Activated CD4-positive, alpha-beta T cell treated with anti-CD3 and anti-CD28 coated beads, Interleukin-2, Interleukin-4, amounts not matched to agents 100 ng/mL and 50 ng/mL, durations not matched to agents 16 hours and 8 hours (primary cell): ENCODE results near the gene MYO3B.

Source experiments
- DNase-seq: peaks from one replicate; pipeline ENCODE4 v3.0.0-alpha.2; 2020; ENCODE audit warnings: low spot score

MYO3B gene

DNA sequence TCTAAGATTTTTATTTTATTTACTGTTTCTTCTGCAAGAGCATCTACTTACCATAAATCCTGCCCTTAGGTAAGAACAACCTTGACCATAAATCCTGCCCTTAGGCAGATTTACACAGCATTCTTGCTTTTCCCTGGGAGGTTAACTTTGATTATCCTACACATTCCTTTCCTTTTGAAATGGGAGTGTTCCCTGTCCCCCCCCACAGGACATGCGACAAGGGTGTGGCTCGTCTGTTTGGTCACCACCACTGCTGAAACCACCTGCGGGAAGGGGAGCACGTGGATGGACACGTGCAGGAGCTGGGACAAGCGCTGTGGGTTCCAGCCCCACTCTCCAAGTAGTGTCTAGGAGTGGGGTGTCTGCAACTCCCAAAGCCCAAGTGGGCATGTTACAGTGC is 297.9 kb downstream of the MYO3B start:
- DNase-seq = no peak

- DNase-seq = no peak
Observed at GRCh38 chr2:170477630-170478029, 299.7 kb downstream of the MYO3B start.

DNA sequence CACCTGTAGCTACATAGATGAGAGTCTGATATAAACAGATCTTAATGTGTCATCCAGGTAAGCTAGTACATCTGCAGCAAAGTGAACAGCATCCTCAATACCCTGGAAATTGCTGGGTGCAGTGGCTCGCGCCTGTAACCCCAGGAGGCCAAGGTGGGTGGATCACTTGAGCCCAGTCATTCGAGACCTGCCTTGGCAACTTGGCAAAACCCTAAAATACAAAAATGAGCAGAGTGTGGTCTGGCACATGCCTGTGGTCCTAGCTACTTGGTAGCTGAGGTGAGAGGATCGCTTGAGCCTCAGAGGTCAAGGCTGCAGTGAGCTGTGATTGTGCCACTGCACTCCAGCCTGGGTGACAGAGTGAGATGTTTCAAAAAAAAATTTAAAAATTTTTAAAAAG is 303.3 kb downstream of the MYO3B start:
- peak; percentile 27 for DNase-seq

DNA sequence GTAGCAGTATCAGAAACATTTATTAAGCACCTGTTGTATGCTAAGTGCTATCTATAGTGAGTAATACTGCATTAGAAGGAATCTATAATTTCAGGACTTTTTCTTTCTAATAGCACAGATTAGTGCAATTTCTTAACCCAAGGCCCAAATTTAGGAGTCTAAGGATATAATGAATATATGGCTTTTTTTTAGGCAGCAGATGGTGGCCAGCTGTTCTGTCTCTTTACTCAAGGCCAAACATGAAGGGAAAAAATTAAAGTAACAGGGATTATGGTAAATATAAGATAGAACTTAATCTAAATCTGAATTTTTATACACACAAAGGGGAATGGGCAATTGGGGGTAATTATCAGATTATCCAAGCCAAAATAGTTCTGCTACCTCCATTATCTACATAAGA is 306.6 kb downstream of the MYO3B start:
- DNase-seq = no peak

DNA sequence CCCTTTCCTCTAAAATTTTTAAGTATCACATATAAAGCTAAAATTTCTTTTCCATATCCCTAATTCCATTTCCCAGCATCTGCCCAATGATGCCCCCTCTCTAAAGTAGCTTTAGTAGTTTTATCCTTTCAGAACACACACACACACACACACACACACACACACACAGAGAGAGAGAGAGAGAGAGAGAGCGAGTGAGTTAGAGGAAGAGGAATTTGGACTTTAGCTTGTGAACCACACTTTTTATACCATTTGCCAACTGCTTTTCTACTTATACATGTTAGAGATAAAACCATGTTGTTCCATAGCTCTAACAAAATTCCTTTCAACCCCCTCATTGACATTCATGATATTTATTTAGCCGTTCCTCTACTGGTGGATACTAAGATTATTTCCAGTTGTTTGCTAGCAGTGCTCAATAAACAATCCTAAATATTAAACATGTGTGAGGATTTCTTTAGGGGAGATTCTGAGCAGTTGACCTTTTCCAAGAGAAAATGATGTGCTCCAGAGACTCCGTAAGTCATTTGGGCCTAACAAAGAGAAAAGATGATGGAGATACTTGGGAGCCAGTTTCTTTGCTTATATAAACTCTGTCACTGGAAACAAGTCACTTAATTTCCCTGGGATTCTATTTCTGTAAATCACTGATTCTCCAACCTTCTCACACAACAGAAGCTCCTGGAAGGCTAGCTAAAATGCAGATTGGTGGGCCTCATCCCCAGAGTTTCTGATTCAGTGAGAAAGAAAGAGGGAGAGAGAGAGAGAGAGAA is 307.5 kb downstream of the MYO3B start:
- no peak for DNase-seq

- no peak for DNase-seq
Observed at GRCh38 chr2:170486730-170487129, 308.8 kb downstream of the MYO3B start.

- DNase-seq = no peak
Observed at GRCh38 chr2:170488807-170489206, 310.9 kb downstream of the MYO3B start.

- no peak for DNase-seq
Observed at GRCh38 chr2:170492010-170492409, 314.1 kb downstream of the MYO3B start.

DNA sequence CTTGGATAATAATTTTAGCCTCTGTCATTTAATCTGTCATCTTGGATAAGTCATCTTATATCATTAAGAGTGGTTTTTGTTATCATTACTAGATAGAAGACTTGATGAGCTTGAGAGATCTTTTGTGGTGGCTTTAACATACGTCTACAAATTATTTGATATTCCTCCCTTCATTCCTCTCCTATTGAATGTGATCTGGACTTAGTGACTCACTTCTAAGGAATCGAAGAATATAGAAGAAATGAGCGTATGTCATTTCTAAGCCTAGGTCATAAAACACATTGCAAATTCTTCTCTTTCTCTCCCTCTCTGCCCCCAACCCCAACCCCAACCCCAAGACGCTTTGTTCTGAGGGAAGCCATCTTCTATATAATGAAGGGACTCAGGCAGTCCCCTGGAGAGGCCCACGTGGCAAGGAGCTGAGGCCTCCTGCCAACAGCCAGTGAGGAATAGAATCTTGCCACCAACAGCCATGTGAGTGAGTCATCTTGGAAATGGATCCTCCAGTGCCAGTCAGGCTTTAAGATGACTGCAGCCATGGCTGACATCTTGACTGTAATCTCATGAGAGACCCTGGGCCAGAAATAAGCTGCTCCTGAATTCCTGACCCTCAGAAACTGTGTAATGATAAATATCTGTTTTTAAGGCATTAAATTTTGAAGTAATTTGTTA is 315.6 kb downstream of the MYO3B start:
- no peak for DNase-seq

DNA sequence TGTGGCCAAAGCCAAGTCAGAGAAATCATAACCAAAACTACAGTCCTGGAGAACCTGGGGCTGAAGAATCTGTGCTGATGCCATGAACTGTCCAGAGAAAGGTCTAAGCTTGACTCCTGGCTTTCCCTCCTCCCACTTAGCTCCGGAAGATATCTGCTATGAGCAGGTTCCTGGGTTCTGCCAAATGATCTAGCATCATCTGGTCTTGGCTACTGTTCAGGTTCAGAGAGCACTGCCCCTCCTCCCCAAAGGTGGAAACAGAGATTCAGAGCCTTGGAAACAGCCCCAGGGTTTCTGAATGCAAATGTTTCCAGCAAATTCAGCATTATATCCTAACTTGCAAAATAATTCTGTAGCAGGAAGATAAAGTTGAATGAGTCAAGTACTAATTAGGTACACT is 317.9 kb downstream of the MYO3B start:
- no peak for DNase-seq

GRCh38 chr2:170498619-170499018 is 320.7 kb downstream of the MYO3B start:
- DNase-seq = no peak

- no peak for DNase-seq
Observed at GRCh38 chr2:170500104-170500503, 322.2 kb downstream of the MYO3B start.

- no peak for DNase-seq
Observed at GRCh38 chr2:170500770-170501169, 322.8 kb downstream of the MYO3B start.

- DNase-seq = no peak
Observed at GRCh38 chr2:170501421-170502043, 323.6 kb downstream of the MYO3B start.

DNA sequence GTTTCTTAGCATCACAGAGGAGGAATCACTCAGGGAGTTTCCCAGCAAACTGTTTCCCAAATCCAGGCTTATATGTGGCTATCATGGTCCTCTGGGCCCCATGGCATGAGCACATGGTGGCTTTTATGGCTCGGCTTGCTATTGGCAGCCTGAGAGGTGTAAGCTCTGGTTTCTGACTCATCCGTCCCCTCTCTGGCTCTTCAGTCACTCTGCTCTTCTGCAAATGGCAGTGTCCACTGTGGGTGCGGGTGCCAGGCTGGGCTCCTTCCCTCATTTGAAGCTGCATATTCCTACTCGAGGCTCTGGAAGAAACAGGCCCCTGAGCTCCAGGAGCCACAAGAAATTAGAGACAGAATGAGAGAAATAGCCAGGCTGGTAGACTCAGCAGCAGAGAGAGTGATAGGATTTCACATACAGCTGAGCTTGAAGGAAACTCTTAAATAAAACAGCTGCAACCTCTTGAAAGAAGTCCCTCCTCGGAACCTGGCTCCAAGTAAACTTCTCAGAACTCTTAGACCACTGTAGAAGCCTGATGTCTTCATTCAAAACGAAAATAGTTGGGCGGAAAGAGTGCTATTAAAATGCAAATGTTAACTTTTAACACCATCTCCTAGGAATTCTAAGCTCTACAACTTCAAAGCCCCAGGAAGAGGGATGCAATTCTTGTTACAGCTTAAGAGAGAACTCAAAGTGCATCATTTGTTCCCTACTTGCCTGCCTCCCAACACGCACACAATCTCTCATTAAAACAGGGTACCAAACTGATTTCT is 324.6 kb downstream of the MYO3B start:
- DNase-seq = no peak

DNA sequence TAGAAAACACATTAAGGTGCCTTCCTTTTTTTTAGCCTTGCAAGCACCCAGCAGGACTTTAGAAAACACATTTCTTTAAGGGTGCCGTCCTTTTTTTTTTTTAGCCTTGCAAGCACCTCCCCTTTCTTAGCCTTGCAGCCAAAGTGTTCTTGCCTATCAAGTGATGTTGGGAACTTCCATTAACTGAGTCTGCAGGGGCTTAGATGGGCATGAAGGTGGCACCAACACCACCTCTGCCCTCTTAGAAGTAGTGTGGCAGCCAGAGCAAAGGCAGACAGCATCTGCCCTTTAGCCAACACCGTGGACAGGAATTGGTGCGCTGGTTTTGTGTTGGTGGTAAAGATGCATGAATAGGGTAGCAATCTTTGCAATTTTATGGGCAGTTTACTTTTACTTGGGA is 325.6 kb downstream of the MYO3B start:
- no peak for DNase-seq

DNA sequence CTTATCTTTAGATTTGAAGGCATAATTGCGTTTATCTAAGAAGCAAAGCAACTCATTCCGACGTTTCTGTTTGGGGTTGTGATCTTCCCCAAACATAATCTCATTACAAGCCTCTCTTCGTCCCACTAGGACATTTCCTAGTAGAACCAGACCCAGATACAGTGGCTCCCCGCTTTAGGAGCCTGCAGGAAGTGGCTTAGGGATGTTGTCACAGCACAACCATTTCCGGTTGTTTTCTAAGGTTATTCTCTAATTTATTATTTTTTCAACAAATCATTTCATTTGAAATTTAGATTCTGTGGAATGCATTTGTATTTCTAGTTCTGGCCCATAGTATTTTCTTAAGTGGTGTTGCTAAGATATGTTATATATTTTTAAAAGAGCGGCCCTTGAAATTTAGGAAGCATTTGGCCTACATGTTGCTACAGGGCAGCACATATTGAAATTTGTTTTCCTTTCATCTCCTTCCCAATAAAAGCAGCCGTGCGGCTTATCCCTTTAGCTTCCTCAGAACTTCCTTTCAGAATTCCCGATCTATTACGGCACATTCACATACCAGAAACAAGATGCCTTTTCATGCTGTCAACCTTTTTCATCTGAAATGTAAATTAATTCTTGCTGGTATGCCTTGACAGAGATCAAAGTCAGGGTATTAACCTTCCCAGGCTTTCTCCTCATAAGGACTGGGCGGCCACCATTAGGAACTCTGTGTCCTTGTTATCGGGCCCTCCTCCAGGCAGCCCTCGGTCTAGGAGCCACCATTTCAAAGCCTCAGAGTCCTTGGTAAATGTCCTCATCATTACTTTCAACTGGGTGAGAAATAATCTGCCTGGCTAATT is 326.2 kb downstream of the MYO3B start:
- DNase-seq = no peak

- DNase-seq = no peak
Observed at GRCh38 chr2:170504810-170505145, 326.8 kb downstream of the MYO3B start.

- no peak for DNase-seq
Observed at GRCh38 chr2:170505631-170506275, 327.8 kb downstream of the MYO3B start.

GRCh38 chr2:170509452-170510193 is 331.7 kb downstream of the MYO3B start:
- peak; percentile 84 for DNase-seq

DNA sequence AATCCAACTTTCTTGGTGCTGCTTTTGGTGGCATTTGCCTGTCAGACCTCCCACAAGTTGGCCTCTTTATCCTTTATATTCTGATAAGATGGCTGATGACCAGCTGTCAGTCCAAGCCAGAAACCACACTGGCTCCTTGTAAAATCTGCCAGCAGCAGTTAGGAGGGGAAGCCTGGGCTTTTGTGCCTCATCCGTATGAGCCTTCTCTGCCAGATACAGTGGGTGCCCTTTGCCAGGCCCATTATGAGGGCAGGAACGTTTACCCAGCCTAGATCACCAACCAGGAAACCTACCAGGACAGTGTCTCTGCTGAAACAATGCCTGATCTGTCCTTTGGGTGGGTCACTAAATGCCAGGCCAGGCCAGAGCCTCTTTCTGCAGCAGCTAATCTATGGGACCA is 334.3 kb downstream of the MYO3B start:
- DNase-seq = no peak
